ENCODE measurements around the gene GRID1.

GRID1 gene

GRCh38 chr10:86159797-86160196 lies 206.8 kb downstream of the GRID1 start:
- DNase-seq (ENCODE audit: low spot score) = no peak
- in situ Hi-C loops (cut with MboI; ENCODE audit: low pct_unique_long_range_greater_than_20kb, low sequenced_read_pairs, unreplicated experiment) = no loop called here
- no peak for TF ChIP-seq CTCF (IDR thresholded peaks at IDR 0.05; ENCODE audit: extremely low read depth, insufficient read depth, missing control alignments)

GRCh38 chr10:86155054-86155921 lies 211.3 kb downstream of the GRID1 start:
- DNase-seq (ENCODE audit: low spot score) = no peak
- TF ChIP-seq CTCF (IDR thresholded peaks at IDR 0.05; ENCODE audit: extremely low read depth, insufficient read depth, missing control alignments) = no peak
- in situ Hi-C loops (cut with MboI; ENCODE audit: low pct_unique_long_range_greater_than_20kb, low sequenced_read_pairs, unreplicated experiment) = no loop called here

DNA sequence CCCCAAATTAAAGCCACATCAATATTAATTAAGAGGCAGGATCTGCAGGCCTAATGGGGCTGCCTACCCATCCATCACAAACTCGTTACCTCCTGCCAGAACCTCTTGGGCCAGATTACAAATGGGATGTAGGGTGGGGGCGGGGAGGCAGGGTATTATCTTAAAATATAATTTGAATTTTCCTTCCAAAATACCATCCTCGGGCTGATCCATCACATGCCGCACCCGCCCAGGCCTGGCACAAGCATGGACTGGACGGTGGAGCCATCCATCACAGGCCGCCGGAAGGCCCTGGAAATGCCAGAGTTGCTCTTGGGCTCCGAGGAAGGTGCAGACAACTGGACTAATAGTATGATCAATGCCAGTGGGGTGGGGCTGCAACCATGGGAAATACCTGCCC lies 212.8 kb downstream of the GRID1 start:
- TF ChIP-seq CTCF (IDR thresholded peaks at IDR 0.05; ENCODE audit: extremely low read depth, insufficient read depth, missing control alignments) = no peak
- DNase-seq (ENCODE audit: low spot score) = no peak
- in situ Hi-C loops (cut with MboI; ENCODE audit: low pct_unique_long_range_greater_than_20kb, low sequenced_read_pairs, unreplicated experiment) = no loop called here

DNA sequence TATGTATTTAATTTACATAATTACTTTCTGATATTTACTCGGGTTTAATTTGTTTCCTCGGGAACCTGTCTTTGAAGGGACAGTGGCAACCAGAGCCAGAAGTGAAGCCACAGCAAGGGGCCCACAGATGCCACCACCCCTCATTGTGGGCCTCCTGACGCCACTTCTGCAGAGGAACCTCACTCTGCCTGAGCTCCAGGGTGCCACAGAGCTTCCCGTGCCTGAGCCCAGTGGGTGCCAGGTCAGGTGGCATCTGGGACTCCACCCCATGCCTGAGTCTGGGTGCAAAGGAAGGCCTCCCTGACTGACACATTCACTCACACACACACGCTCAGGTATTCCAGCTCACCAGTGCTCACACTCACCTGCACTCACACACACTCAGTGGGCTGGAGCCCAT lies 213.7 kb downstream of the GRID1 start:
- in situ Hi-C loops (cut with MboI; ENCODE audit: low pct_unique_long_range_greater_than_20kb, low sequenced_read_pairs, unreplicated experiment) = no loop called here
- TF ChIP-seq CTCF (IDR thresholded peaks at IDR 0.05; ENCODE audit: extremely low read depth, insufficient read depth, missing control alignments) = no peak
- DNase-seq (ENCODE audit: low spot score) = no peak

- no peak for TF ChIP-seq CTCF (IDR thresholded peaks at IDR 0.05; ENCODE audit: extremely low read depth, insufficient read depth, missing control alignments)
- in situ Hi-C loops (cut with MboI; ENCODE audit: low pct_unique_long_range_greater_than_20kb, low sequenced_read_pairs, unreplicated experiment) = no loop called here
- DNase-seq (ENCODE audit: low spot score) = no peak
Observed at GRCh38 chr10:86152354-86152753, 214.2 kb downstream of the GRID1 start.

DNA sequence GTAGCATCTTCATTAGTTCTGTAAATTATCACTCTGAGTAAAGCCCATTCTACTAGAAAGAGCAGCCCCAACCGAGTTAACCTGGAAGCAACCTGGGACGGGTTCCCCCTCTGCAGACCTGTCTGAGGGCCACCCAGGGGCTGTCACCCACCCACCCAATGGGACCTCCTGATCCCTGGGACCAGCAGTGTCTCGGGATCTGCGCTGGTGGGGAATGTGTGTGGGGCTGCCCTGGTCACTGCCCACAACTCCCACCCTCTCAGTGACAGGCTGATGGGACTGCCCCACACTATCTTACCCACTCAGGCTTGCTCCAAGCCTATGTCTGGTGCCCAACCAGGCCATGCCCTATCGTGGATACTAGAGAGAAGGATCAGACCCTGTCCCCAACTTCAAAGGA lies 215.0 kb downstream of the GRID1 start:
- in situ Hi-C loops (cut with MboI; ENCODE audit: low pct_unique_long_range_greater_than_20kb, low sequenced_read_pairs, unreplicated experiment) = no loop called here
- DNase-seq (ENCODE audit: low spot score) = no peak
- TF ChIP-seq CTCF (IDR thresholded peaks at IDR 0.05; ENCODE audit: extremely low read depth, insufficient read depth, missing control alignments) = no peak
